WERI-Rb-1 (cell line): Measurements from ENCODE around the gene RABEP1.

Source experiments
- DNase-seq: peaks from one replicate; pipeline ENCODE4 v3.0.0-alpha.2; 2020
- H3K27ac ChIP-seq: fragments of 250-450 bp; sonication (Bioruptor Pico); 2 replicates; pipeline ENCODE4 v1.5.1; 2020; ENCODE audit warnings: mild to moderate bottlenecking, moderate library complexity
- H3K27me3 ChIP-seq: fragments of 250-450 bp; sonication (Bioruptor Pico); 2 replicates; pipeline ENCODE4 v1.5.1; 2021; ENCODE audit warnings: mild to moderate bottlenecking, low read depth, moderate library complexity; ENCODE audit not compliant: insufficient read depth, severe bottlenecking
- H3K36me3 ChIP-seq: fragments of 250-450 bp; sonication (Bioruptor Pico); 2 replicates; pipeline ENCODE4 v1.5.1; 2020; ENCODE audit warnings: mild to moderate bottlenecking, moderate library complexity
- H3K4me3 ChIP-seq: 2 replicates; pipeline ENCODE4 v1.5.1; 2011; ENCODE audit warnings: low read depth, mild to moderate bottlenecking, control low read depth, low read length
- H3K9me3 ChIP-seq: fragments of 250-450 bp; sonication (Bioruptor Pico); 2 replicates; pipeline ENCODE4 v1.5.1; 2021; ENCODE audit warnings: mild to moderate bottlenecking, moderate library complexity; ENCODE audit not compliant: severe bottlenecking
- CTCF ChIP-seq: IDR thresholded peaks from 2 replicates; pipeline ENCODE4 v1.5.1; 2011; ENCODE audit warnings: low read depth, mild to moderate bottlenecking, control low read depth, inconsistent platforms, low read length

The RABEP1 gene

GRCh38 chr17:5325851-5326250 lies 43.8 kb downstream of the RABEP1 start:
- Histone ChIP-seq H3K27me3 (no peaks in the 10 kb centered on the region), H3K36me3 (peaks cover 6% of the 10 kb centered on the region), H3K27ac (no peak overlapping the region), H3K9me3 (no peaks in the 10 kb centered on the region), H3K4me3 (no peak overlapping the region)
- DNase-seq = no peak
- TF ChIP-seq CTCF = no peak

DNA sequence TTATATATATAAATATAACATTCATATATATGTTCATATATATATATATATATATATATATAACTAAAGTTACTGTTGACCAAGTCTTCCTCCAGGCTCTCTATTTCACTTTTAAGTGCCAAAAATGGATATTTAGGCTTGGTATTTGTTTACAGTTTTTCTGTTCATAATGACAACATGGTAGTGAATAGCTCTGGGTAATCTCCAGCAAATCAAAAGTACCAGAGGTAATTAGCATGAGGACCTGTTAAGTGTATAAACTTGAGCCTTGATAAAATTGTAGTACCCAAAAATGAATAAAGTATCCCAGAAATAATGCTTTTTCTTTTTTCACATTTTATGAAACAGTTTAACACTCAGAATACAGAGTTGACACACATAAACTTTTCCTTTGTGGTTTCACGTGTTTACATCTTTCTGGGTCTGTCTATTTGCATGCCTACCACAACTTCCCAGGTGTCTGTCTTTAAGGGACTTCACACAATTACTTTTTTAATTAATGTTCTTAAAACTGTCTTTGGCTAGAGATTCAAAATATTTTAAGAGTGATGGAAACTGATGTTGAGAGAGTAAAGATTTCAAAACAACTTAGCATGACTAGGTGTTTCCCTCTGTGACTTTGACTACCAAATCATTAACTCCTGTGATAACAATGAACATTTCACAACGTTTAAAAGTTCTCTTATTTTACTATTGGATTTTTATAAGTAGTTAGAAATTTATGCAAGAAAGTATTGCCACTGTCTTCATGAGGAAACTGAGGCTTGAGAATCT lies 47.9 kb downstream of the RABEP1 start:
- Histone ChIP-seq H3K9me3 (no peaks in the 10 kb centered on the region), H3K27ac (no peak overlapping the region), H3K36me3 (peaks cover 24% of the 10 kb centered on the region), H3K4me3 (no peak overlapping the region), H3K27me3 (no peaks in the 10 kb centered on the region)
- DNase-seq = no peak
- TF ChIP-seq CTCF = no peak

GRCh38 chr17:5330981-5331380 lies 48.9 kb downstream of the RABEP1 start:
- Histone ChIP-seq H3K36me3 (peaks cover 31% of the 10 kb centered on the region), H3K27ac (no peak overlapping the region), H3K27me3 (no peaks in the 10 kb centered on the region), H3K9me3 (no peaks in the 10 kb centered on the region), H3K4me3 (no peak overlapping the region)
- no peak for TF ChIP-seq CTCF
- no peak for DNase-seq

GRCh38 chr17:5331506-5331905 lies 49.4 kb downstream of the RABEP1 start:
- Histone ChIP-seq H3K36me3 (peaks cover 31% of the 10 kb centered on the region), H3K27ac (no peak overlapping the region), H3K4me3 (no peak overlapping the region), H3K9me3 (no peaks in the 10 kb centered on the region), H3K27me3 (no peaks in the 10 kb centered on the region)
- DNase-seq = no peak
- TF ChIP-seq CTCF = no peak

DNA sequence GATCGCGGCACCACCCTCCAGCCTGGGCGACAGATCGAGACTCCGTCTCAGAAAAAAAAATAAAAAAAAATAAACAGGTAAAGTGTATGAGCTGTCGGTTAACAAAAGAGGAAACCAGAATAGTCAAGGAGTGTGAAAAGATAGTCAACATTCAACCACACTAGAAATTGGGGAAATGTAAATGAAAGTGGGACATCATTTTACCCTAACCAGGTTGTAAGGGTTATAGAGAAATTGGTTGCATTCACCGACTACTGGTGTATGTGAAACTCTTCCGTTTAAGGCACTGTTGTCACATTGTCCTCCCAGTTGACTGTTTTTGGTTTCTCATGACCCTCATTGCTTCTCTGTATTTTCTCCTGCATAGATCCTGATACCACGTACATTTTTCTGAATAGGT lies 62.8 kb downstream of the RABEP1 start:
- TF ChIP-seq CTCF = no peak
- no peaks in the 10 kb centered on the region for H3K9me3 ChIP-seq
- DNase-seq = no peak
- H3K27me3 ChIP-seq = no peaks in the 10 kb centered on the region
- no peak overlapping the region for H3K4me3 ChIP-seq
- no peak overlapping the region for H3K27ac ChIP-seq
- peaks cover 38% of the 10 kb centered on the region for H3K36me3 ChIP-seq
